Kidney (tissue), 14 donors: ENCODE measurements around the gene MSI2. TPM values are rescaled to one million over a fixed set of nuclear protein-coding genes. Genes with fewer than 3 reads are reported as not detected.

Experiments
- DNase-seq, 5 donors: peaks; one replicate each; pipeline ENCODE4 v3.0.0-alpha.2; 2013 to 2020
- FAIRE-seq: peaks from 2 replicates; lab custom pipeline; 2012; peaks lifted over from hg19 to GRCh38; lab: Jason Lieb, UNC
- H3K27ac ChIP-seq, 2 donors: one replicate each; pipeline ENCODE4 v1.7.0; 2013; ENCODE audit warnings: low read depth in 2 of 2, low read length in 2 of 2, inconsistent platforms in 1 of 2
- H3K27me3 ChIP-seq: one replicate; pipeline ENCODE4 v1.7.1; 2013; ENCODE audit warnings: low read length, inconsistent platforms; ENCODE audit not compliant: control insufficient read depth, insufficient read depth
- H3K36me3 ChIP-seq, 3 donors: one replicate each; pipeline versions ENCODE4 v1.7.0 to v1.7.1; 2013; ENCODE audit warnings: low read length in 3 of 3, control low read depth in 1 of 3, inconsistent platforms in 1 of 3; ENCODE audit not compliant: insufficient read depth in 3 of 3, control insufficient read depth in 2 of 3
- H3K4me1 ChIP-seq, 3 donors: one replicate each; pipeline versions ENCODE4 v1.7.0 to v1.7.1; 2013; ENCODE audit warnings: low read length in 3 of 3, inconsistent platforms in 1 of 3, low read depth in 1 of 3; ENCODE audit not compliant: control insufficient read depth in 2 of 3, insufficient read depth in 2 of 3
- H3K4me3 ChIP-seq, 3 donors: one replicate each; pipeline versions ENCODE4 v1.7.0 to v1.8.1; 2013; ENCODE audit warnings: low read length in 3 of 3, control low read depth in 1 of 3, inconsistent platforms in 1 of 3
- H3K9ac ChIP-seq, 3 donors: one replicate each; pipeline versions ENCODE4 v1.7.0 to v1.7.1; 2013; ENCODE audit warnings: low read length in 3 of 3, control low read depth in 1 of 3, inconsistent platforms in 1 of 3
- H3K9me3 ChIP-seq, 3 donors: one replicate each; pipeline versions ENCODE4 v1.7.0 to v1.7.1; 2013; ENCODE audit warnings: low read length in 3 of 3, control low read depth in 1 of 3, inconsistent platforms in 1 of 3; ENCODE audit not compliant: control insufficient read depth in 2 of 3, insufficient read depth in 1 of 3
- CTCF ChIP-seq: IDR thresholded peaks from 3 replicates; pipeline ENCODE4 v1.5.1; 2012; ENCODE audit warnings: mild to moderate bottlenecking, moderate library complexity, borderline replicate concordance; ENCODE audit not compliant: insufficient read depth; ENCODE audit errors: extremely low read depth
- intact Hi-C: fragments of 100-400 bp; cut with DNase I; formaldehyde crosslinking; loops from one replicate; pipeline ENCODE4 v1.11.1; 2022
- polyA plus RNA-seq: library from polyadenylated mRNA; stranded (reverse); fragments of 350-450 nt; fragmentation: Illumina TruSeq; extraction: RNeasy Lipid Tissue Mini Kit (QIAGEN cat#74804); gene quantifications from one replicate; pipeline ENCODE4 v1.2.3, GENCODE V29; 2014; ENCODE audit warnings: low read depth, low replicate concordance; ENCODE audit not compliant: insufficient read depth
- total RNA-seq: library from RNA; stranded (reverse); fragmentation: NEBNext Ultra II Directional; extraction: Animal tissue kit (Norgen Biotek cat#: 25700); gene quantifications from one replicate; pipeline ENCODE4 v1.2.1, GENCODE V29; 2021
- donor health status: control.
- donor health status: control.
- donor health status: control.
- donor health status: control.
- donor health status: control.
- donor health status: DM: yes; HTN: yes; CAD: no.
- donor health status: Normal renal cell carcinoma (clear cell type).

MSI2 gene
- total and polyA plus RNA-seq, 2 donors from 2014 or later: 69.2 to 151 TPM

- DNase-seq (no peak), FAIRE-seq (no peak)
- intact Hi-C loops: loop anchor here (10.0 kb wide), 1 partner anchor 64 kb away; no protein-coding TSS in a partner anchor
- H3K4me1 ChIP-seq: peaks cover 17 to 46% (median 42%) of the 10 kb centered on the region in 3 donors
- no peak overlapping the region for H3K4me3 ChIP-seq
- no peak for TF ChIP-seq CTCF
- no peaks in the 10 kb centered on the region for H3K9me3 ChIP-seq
- no peak overlapping the region for H3K9ac ChIP-seq
- peaks cover 0 to 6% (median 0%) of the 10 kb centered on the region in 3 donors for H3K36me3 ChIP-seq
- H3K27me3 ChIP-seq: no peaks in the 10 kb centered on the region
- peak overlapping the region in 1 of 2 donors; percentile 35 for H3K27ac ChIP-seq
Observed at GRCh38 chr17:57601143-57601735, 344.9 kb downstream of the MSI2 start.

GRCh38 chr17:57602896-57603295 is 346.6 kb downstream of the MSI2 start:
- no peak for FAIRE-seq
- H3K4me1 ChIP-seq: peaks cover 13 to 47% (median 35%) of the 10 kb centered on the region in 3 donors
- peaks cover 0 to 6% (median 0%) of the 10 kb centered on the region in 3 donors for H3K36me3 ChIP-seq
- no peak overlapping the region for H3K4me3 ChIP-seq
- H3K27ac ChIP-seq: peak overlapping the region; percentile 93 to 97
- DNase-seq: no peak
- no peaks in the 10 kb centered on the region for H3K9me3 ChIP-seq
- H3K9ac ChIP-seq: peak overlapping the region in 1 of 3 donors; percentile 20
- H3K27me3 ChIP-seq: no peaks in the 10 kb centered on the region
- TF ChIP-seq CTCF: no peak
- intact Hi-C loops: loop anchor here (10.0 kb wide), 1 partner anchor 62 kb away; no protein-coding TSS in a partner anchor

GRCh38 chr17:57603546-57603945 is 347.2 kb downstream of the MSI2 start:
- H3K36me3 ChIP-seq: peaks cover 0 to 6% (median 0%) of the 10 kb centered on the region in 3 donors
- H3K4me3 ChIP-seq: no peak overlapping the region
- no peak for TF ChIP-seq CTCF
- peak overlapping the region in 1 of 3 donors; percentile 63 for H3K9ac ChIP-seq
- peaks cover 12 to 47% (median 32%) of the 10 kb centered on the region in 3 donors for H3K4me1 ChIP-seq
- FAIRE-seq: no peak
- intact Hi-C loops: loop anchor here (10.0 kb wide), 1 partner anchor 61 kb away; no protein-coding TSS in a partner anchor
- H3K9me3 ChIP-seq: no peaks in the 10 kb centered on the region
- peak overlapping the region; percentile 93 to 97 for H3K27ac ChIP-seq
- H3K27me3 ChIP-seq: no peaks in the 10 kb centered on the region
- no peak for DNase-seq
